ENCODE measurements around the gene TEX19. TPM values are rescaled to one million over a fixed set of nuclear protein-coding genes. Genes with fewer than 3 reads are reported as not detected.
"Not testable (repeated sequence)": the region's sequence is repeated elsewhere in the genome, so short reads cannot be mapped to it uniquely, and the experiment has no call there.

The TEX19 gene
- total RNA-seq, 2 experiments from 2014 or later, result not detected

- H3K4me3 Mint-ChIP-seq, result no peak overlapping the region
- no peaks in the 10 kb centered on the region for H3K9me3 Mint-ChIP-seq
- peaks cover 7% of the 10 kb centered on the region for H3K4me1 Mint-ChIP-seq (ENCODE audit: low read depth)
- H3K36me3 Mint-ChIP-seq, result no peaks in the 10 kb centered on the region
- intact Hi-C loops (cut with micrococcal nuclease), result no loop called here
- peaks cover 35% of the 10 kb centered on the region for H3K27me3 Mint-ChIP-seq
- CTCF ChIA-PET, result interaction anchor here (1.5 kb wide), 1 partner anchor 47 kb away, joined by 3 read pairs; no protein-coding TSS in a partner anchor
- POLR2A ChIA-PET, result no interaction called here
- no peak overlapping the region for H3K27ac Mint-ChIP-seq
- DNase-seq, result no peak
Measured at GRCh38 chr17:82377924-82378740, 19.1 kb downstream of the TEX19 start.

GRCh38 chr17:82378741-82379021, 19.6 kb downstream of the TEX19 start:
- Mint-ChIP-seq H3K27me3 (peaks cover 32% of the 10 kb centered on the region), H3K9me3 (no peaks in the 10 kb centered on the region), H3K4me1 (ENCODE audit: low read depth) (peaks cover 7% of the 10 kb centered on the region), H3K4me3 (no peak overlapping the region), H3K36me3 (no peaks in the 10 kb centered on the region), H3K27ac (no peak overlapping the region)
- intact Hi-C loops (cut with micrococcal nuclease), result no loop called here
- POLR2A ChIA-PET, result no interaction called here
- DNase-seq, result no peak
- CTCF ChIA-PET, result interaction anchor here (1.5 kb wide), 1 partner anchor 46 kb away, joined by 3 read pairs; no protein-coding TSS in a partner anchor

- ChIA-PET CTCF (no interaction called here), POLR2A (no interaction called here)
- no peaks in the 10 kb centered on the region for H3K9me3 Mint-ChIP-seq
- intact Hi-C loops (cut with micrococcal nuclease), result no loop called here
- DNase-seq, result no peak
- H3K27me3 Mint-ChIP-seq, result peaks cover 32% of the 10 kb centered on the region
- no peaks in the 10 kb centered on the region for H3K36me3 Mint-ChIP-seq
- peaks cover 7% of the 10 kb centered on the region for H3K4me1 Mint-ChIP-seq (ENCODE audit: low read depth)
- no peak overlapping the region for H3K4me3 Mint-ChIP-seq
- no peak overlapping the region for H3K27ac Mint-ChIP-seq
Measured at GRCh38 chr17:82380860-82381702, 22.0 kb downstream of the TEX19 start.

- H3K36me3 Mint-ChIP-seq; intact Hi-C loops (cut with micrococcal nuclease); H3K27ac Mint-ChIP-seq; H3K4me3 Mint-ChIP-seq; H3K9me3 Mint-ChIP-seq; POLR2A ChIA-PET; DNase-seq; CTCF ChIA-PET; H3K4me1 Mint-ChIP-seq (ENCODE audit: low read depth): not testable (repeated sequence)
- H3K27me3 Mint-ChIP-seq, result peaks cover 29% of the 10 kb centered on the region
Measured at GRCh38 chr17:82381703-82382009, 22.6 kb downstream of the TEX19 start.

GRCh38 chr17:82382220-82382932, 23.3 kb downstream of the TEX19 start:
- H3K4me1 Mint-ChIP-seq (ENCODE audit: low read depth); CTCF ChIA-PET; H3K36me3 Mint-ChIP-seq; POLR2A ChIA-PET; H3K27ac Mint-ChIP-seq; H3K9me3 Mint-ChIP-seq; H3K4me3 Mint-ChIP-seq; intact Hi-C loops (cut with micrococcal nuclease); DNase-seq: not testable (repeated sequence)
- peaks cover 29% of the 10 kb centered on the region for H3K27me3 Mint-ChIP-seq

GRCh38 chr17:82382933-82383255, 23.8 kb downstream of the TEX19 start:
- H3K9me3 Mint-ChIP-seq, result no peaks in the 10 kb centered on the region
- no peak overlapping the region for H3K27ac Mint-ChIP-seq
- ChIA-PET POLR2A (no interaction called here), CTCF (no interaction called here)
- H3K36me3 Mint-ChIP-seq, result no peaks in the 10 kb centered on the region
- H3K4me3 Mint-ChIP-seq, result no peak overlapping the region
- H3K27me3 Mint-ChIP-seq, result peaks cover 31% of the 10 kb centered on the region
- peaks cover 11% of the 10 kb centered on the region for H3K4me1 Mint-ChIP-seq (ENCODE audit: low read depth)
- no peak for DNase-seq
- intact Hi-C loops (cut with micrococcal nuclease), result no loop called here

GRCh38 chr17:82383411-82383810, 24.4 kb downstream of the TEX19 start:
- ChIA-PET POLR2A (no interaction called here), CTCF (no interaction called here)
- no peak overlapping the region for H3K4me3 Mint-ChIP-seq
- no peak overlapping the region for H3K27ac Mint-ChIP-seq
- peaks cover 11% of the 10 kb centered on the region for H3K4me1 Mint-ChIP-seq (ENCODE audit: low read depth)
- no peak for DNase-seq
- no peaks in the 10 kb centered on the region for H3K9me3 Mint-ChIP-seq
- H3K27me3 Mint-ChIP-seq, result peaks cover 31% of the 10 kb centered on the region
- intact Hi-C loops (cut with micrococcal nuclease), result no loop called here
- H3K36me3 Mint-ChIP-seq, result no peaks in the 10 kb centered on the region

- no peak for DNase-seq
- no peaks in the 10 kb centered on the region for H3K9me3 Mint-ChIP-seq
- H3K4me1 Mint-ChIP-seq (ENCODE audit: low read depth), result peaks cover 11% of the 10 kb centered on the region
- ChIA-PET POLR2A (no interaction called here), CTCF (no interaction called here)
- peaks cover 28% of the 10 kb centered on the region for H3K27me3 Mint-ChIP-seq
- no peaks in the 10 kb centered on the region for H3K36me3 Mint-ChIP-seq
- intact Hi-C loops (cut with micrococcal nuclease), result no loop called here
- H3K4me3 Mint-ChIP-seq, result no peak overlapping the region
- H3K27ac Mint-ChIP-seq, result no peak overlapping the region
Measured at GRCh38 chr17:82384051-82384729, 25.1 kb downstream of the TEX19 start.

GRCh38 chr17:82384730-82385481, 25.9 kb downstream of the TEX19 start:
- Mint-ChIP-seq H3K36me3 (no peaks in the 10 kb centered on the region), H3K27ac (no peak overlapping the region), H3K27me3 (peaks cover 25% of the 10 kb centered on the region), H3K4me3 (no peak overlapping the region), H3K9me3 (no peaks in the 10 kb centered on the region), H3K4me1 (ENCODE audit: low read depth) (peaks cover 11% of the 10 kb centered on the region)
- POLR2A ChIA-PET, result no interaction called here
- intact Hi-C loops (cut with micrococcal nuclease), result no loop called here
- no peak for DNase-seq
- CTCF ChIA-PET, result no interaction called here

- H3K36me3 Mint-ChIP-seq, result no peaks in the 10 kb centered on the region
- intact Hi-C loops (cut with micrococcal nuclease), result no loop called here
- H3K9me3 Mint-ChIP-seq, result no peaks in the 10 kb centered on the region
- ChIA-PET CTCF (no interaction called here), POLR2A (no interaction called here)
- H3K4me1 Mint-ChIP-seq (ENCODE audit: low read depth), result peaks cover 10% of the 10 kb centered on the region
- H3K27ac Mint-ChIP-seq, result no peak overlapping the region
- peaks cover 21% of the 10 kb centered on the region for H3K27me3 Mint-ChIP-seq
- H3K4me3 Mint-ChIP-seq, result no peak overlapping the region
- DNase-seq, result no peak
Measured at GRCh38 chr17:82385559-82386254, 26.7 kb downstream of the TEX19 start.

- Mint-ChIP-seq H3K27ac (no peak overlapping the region), H3K4me1 (ENCODE audit: low read depth) (peaks cover 4% of the 10 kb centered on the region), H3K36me3 (no peaks in the 10 kb centered on the region), H3K4me3 (no peak overlapping the region), H3K9me3 (no peaks in the 10 kb centered on the region), H3K27me3 (peaks cover 16% of the 10 kb centered on the region)
- ChIA-PET POLR2A (no interaction called here), CTCF (no interaction called here)
- intact Hi-C loops (cut with micrococcal nuclease), result no loop called here
- no peak for DNase-seq
Measured at GRCh38 chr17:82386255-82386831, 27.3 kb downstream of the TEX19 start.
